K562 (cell line): ENCODE results near the gene CACNA1E.

Experiments used
- BACH1 ChIP-seq: fragments of 200-800 bp; sonication (Bioruptor generic); IDR thresholded peaks from 2 replicates; pipeline ENCODE4 v1.6.1; 2016; ENCODE audit warnings: missing genetic modification characterization, missing compliant biosample characterization
- FOS ChIP-seq: IDR thresholded peaks from 3 replicates; pipeline ENCODE4 v1.6.1; 2011; ENCODE audit not compliant: insufficient read length; ENCODE audit errors: extremely low read depth
- HCFC1 ChIP-seq: IDR thresholded peaks from 2 replicates; pipeline ENCODE4 v1.6.1; 2012; ENCODE audit warnings: low read depth, low read length, improper control_type of control experiment
- KLF1 ChIP-seq: fragments of 450-650 bp; IDR thresholded peaks from 2 replicates; pipeline ENCODE4 v1.6.1; 2016; ENCODE audit warnings: missing genetic modification characterization, missing compliant biosample characterization
- LCOR ChIP-seq: sonication (generic); formaldehyde crosslinking; IDR thresholded peaks from 2 replicates; pipeline ENCODE4 v1.8.0; 2022; ENCODE audit warnings: mild to moderate bottlenecking, missing genetic modification reagents
- SRSF9 ChIP-seq: fragments of 200-400 bp; formaldehyde crosslinking; IDR thresholded peaks from 2 replicates; pipeline ENCODE4 v1.6.1; 2017; ENCODE audit warnings: low read depth, low read length, borderline replicate concordance
- TCF3 ChIP-seq: sonication (generic); formaldehyde crosslinking; IDR thresholded peaks from 2 replicates; pipeline ENCODE4 v1.4.0; 2020; ENCODE audit warnings: mild to moderate bottlenecking, missing genetic modification reagents
- ZBTB7A ChIP-seq: IDR thresholded peaks from 2 replicates; pipeline ENCODE4 v1.6.1; 2011; ENCODE audit warnings: low read depth, mild to moderate bottlenecking, low read length, moderate library complexity, borderline replicate concordance; ENCODE audit not compliant: control insufficient read depth
- ZNF699 ChIP-seq: fragments of 250-450 bp; sonication (Bioruptor Pico); IDR thresholded peaks from 2 replicates; pipeline ENCODE4 v1.8.0; 2021; ENCODE audit warnings: mild to moderate bottlenecking, moderate library complexity; ENCODE audit not compliant: insufficient replicate concordance
- TF ChIP-seq, protein P1 (sequence below), 3 experiments: IDR thresholded peaks in 2 of 3; conservative IDR thresholded peaks in 1 of 3; 2 replicates each; pipeline ENCODE4 v1.5.1; 2011 to 2012; ENCODE audit warnings: low read length in 3 of 3, mild to moderate bottlenecking in 3 of 3, control low read depth in 2 of 3, improper control_type of control experiment in 1 of 3, inconsistent platforms in 1 of 3, low read depth in 1 of 3, mixed read lengths in 1 of 3, moderate library complexity in 1 of 3; ENCODE audit not compliant: insufficient read depth in 2 of 3

GRCh38 chr1:181846681-181847080, 363.4 kb downstream of the CACNA1E start:
- no peak for TF ChIP-seq TCF3 (CRISPR knock-in tag)
- no peak for TF ChIP-seq LCOR (CRISPR knock-in tag)
- TF ChIP-seq KLF1 (tag): no peak
- no peak for TF ChIP-seq BACH1
- no peak for TF ChIP-seq ZBTB7A
- TF ChIP-seq SRSF9: no peak
- TF ChIP-seq, protein P1, sequence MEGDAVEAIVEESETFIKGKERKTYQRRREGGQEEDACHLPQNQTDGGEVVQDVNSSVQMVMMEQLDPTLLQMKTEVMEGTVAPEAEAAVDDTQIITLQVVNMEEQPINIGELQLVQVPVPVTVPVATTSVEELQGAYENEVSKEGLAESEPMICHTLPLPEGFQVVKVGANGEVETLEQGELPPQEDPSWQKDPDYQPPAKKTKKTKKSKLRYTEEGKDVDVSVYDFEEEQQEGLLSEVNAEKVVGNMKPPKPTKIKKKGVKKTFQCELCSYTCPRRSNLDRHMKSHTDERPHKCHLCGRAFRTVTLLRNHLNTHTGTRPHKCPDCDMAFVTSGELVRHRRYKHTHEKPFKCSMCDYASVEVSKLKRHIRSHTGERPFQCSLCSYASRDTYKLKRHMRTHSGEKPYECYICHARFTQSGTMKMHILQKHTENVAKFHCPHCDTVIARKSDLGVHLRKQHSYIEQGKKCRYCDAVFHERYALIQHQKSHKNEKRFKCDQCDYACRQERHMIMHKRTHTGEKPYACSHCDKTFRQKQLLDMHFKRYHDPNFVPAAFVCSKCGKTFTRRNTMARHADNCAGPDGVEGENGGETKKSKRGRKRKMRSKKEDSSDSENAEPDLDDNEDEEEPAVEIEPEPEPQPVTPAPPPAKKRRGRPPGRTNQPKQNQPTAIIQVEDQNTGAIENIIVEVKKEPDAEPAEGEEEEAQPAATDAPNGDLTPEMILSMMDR (IDR thresholded peaks at IDR 0.05 in 2 of 3, conservative IDR thresholded peaks at IDR 0.05 in 1 of 3; ENCODE audit: insufficient read depth in 2 of 3, low read depth in 1 of 3, low read length in 3 of 3): no peak
- no peak for TF ChIP-seq HCFC1
- TF ChIP-seq FOS: no peak
- TF ChIP-seq ZNF699: no peak
